Measurements from ENCODE around the gene DPF3.

DPF3 gene

DNA sequence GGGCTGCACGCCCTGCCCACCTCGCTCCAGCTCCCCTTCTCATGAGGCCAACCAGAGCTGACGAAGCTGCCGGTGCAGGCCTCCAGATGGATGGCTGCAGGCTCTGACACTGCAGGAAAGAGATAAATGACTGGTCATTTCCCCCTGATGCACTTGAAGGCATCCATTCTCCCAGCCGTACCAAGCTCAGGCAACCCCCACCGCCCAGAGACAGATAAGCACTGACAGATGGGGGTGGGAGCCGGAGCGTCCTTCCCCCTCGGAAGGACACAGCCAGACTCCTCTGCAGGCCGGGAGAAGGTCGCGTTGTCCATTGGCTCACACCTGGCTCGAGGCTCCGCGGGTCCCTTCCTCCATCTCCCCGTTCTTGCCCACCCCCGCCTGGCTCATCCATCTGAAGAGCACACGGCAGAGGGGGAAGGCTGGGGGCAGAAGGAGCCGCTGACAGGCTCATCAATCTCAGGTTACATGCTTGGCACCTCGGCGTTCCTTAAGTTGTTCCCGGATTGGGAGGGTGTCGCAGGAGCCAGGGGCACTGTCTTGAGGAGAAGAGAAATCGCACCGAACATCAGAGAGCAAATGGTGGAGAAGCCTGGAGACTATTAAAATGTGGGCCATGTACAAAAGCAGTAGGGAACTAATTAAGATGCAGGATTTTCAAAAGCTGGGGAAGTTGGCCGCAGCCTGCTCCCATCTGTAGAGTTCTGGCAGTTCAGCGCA lies 151.6 kb downstream of the DPF3 start:
- DNase-seq (ENCODE audit: low spot score) = no peak

DNA sequence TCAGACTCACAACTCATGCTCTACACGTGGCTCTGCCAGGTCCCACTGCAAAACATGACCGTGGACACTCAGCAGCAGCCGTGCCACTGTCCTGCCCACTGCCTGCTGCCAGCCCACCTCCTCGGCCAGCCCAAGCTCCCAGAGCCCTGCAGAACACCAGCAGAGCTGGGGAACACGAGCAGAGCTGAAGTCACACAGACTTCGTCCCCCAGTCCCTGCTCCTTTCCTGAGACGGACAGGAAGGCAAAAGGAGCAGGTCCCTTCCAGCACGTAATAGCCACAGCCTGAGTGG lies 152.1 kb downstream of the DPF3 start:
- DNase-seq (ENCODE audit: low spot score) = no peak

DNA sequence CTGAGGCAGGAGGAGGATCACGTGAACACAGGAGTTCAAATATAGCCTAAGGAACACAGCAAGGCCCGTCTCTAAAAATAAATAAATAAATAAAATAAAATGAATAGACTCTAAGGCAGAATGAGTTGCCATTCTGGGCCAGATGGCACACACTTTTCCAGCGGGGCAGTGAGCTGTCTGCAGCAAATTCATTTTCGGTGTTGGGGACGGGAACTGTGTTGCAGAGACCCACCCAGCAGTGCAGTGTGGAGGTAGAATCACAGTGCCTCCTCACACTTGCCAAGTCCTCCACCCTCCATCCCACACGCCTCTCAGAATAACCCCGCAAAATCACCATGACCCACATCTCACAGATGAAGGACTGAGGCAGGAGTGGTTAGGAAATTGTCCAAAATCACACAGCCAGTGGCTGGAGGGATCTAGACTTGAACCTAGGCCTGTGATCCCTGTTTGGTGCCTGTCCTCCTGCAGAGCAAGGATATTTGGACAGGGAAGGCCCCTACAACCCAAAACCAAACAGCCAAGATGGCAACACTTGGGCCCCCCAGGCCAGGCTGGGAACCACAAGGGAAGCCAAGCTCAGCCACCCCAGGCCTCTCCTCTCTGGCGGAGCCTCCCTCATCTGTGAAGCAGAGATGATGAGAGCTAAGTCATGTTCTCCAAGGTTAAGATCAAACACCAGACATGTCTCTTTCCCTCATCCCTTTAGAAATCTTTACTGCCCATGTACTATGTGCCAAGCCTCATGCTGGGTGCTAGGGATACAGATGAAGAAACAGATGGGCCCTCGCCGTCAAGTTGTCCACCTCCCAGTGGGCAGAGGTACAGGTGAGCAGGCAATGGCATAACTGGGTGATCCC lies 152.7 kb downstream of the DPF3 start:
- no peak for DNase-seq (ENCODE audit: low spot score)

DNA sequence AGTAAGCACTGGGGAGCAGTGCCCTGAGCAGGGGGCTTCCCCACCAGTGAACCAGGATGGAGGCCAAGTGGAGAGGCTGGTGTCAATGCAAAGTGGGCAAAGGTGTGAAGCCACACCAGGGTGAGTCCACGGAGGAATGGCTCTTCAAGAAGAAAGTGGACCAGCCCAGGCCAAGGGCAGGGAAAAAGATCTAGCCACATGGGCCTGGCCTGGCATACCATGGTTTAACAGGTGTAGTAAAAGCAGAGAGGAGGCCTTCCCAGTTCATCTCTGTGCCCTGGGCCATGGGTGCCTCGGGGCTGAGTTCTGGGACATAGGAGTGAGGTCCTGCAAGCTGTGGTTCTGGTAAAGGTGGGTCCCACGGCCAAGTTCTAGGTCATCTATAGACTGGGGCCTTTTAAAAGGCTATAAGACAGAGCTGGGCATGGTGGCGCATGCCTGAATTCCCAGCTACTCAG lies 153.4 kb downstream of the DPF3 start:
- no peak for DNase-seq (ENCODE audit: low spot score)

GRCh38 chr14:72739446-72740405 lies 154.2 kb downstream of the DPF3 start:
- DNase-seq (ENCODE audit: low spot score) = no peak

DNA sequence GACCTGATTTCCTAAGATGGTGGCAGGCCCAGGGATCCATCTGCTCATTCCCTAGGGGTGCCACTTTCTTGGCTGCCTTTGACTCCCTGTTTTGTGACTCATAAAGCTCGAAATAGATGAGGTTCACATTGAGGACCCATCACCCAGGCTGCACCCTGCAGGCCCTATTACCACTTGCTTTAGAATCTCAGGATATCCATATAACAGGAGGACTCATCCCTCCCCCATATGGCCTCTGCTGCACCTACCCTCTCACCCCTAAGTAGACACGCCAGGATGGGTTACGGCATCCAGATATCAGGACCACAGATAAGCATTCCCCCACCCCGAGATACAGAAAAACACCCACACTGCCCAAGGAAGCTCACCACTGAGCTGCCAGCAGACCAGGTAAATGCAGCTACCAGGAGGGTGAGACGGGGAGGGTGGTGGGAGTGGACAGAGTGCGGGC lies 155.7 kb downstream of the DPF3 start:
- no peak for DNase-seq (ENCODE audit: low spot score)

DNA sequence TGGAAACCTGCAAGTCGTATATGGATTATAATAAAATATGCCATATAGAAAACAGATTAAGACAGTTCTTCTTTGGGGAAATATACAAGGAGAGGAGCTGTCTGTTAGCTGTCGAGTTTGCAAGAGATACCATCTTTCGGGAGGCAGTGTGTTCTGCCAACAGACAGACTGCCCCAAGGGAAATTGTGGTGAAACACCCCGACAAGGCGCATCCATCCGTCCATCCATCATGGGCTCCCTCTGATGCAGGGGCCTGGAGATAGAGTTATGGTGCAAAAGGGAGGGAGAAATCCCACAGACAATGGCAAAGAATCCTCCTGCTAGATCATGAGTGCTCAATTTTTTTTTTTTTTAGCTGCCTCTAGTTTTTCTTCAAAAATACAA lies 156.3 kb downstream of the DPF3 start:
- no peak for DNase-seq (ENCODE audit: low spot score)

GRCh38 chr14:72736786-72737559 lies 156.9 kb downstream of the DPF3 start:
- DNase-seq (ENCODE audit: low spot score) = no peak

DNA sequence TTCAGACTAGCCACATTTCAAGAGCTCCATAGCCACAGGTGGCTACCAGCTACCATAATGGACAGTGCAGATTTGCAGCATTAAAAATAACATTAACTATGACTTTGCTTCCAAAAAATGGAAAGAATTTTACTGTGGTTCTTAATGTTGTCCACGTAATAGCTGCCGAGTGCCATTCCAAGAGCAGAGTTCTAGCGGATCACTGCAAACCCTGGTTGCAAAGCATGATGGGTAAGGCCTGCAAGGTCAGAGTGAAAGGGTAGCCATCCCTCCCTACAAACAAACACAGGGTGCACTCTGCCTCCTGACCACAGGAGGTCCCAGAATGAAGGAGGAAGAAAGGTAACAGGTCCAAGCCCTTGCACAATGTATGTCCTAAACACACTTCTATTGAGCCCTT lies 157.6 kb downstream of the DPF3 start:
- no peak for DNase-seq (ENCODE audit: low spot score)

DNA sequence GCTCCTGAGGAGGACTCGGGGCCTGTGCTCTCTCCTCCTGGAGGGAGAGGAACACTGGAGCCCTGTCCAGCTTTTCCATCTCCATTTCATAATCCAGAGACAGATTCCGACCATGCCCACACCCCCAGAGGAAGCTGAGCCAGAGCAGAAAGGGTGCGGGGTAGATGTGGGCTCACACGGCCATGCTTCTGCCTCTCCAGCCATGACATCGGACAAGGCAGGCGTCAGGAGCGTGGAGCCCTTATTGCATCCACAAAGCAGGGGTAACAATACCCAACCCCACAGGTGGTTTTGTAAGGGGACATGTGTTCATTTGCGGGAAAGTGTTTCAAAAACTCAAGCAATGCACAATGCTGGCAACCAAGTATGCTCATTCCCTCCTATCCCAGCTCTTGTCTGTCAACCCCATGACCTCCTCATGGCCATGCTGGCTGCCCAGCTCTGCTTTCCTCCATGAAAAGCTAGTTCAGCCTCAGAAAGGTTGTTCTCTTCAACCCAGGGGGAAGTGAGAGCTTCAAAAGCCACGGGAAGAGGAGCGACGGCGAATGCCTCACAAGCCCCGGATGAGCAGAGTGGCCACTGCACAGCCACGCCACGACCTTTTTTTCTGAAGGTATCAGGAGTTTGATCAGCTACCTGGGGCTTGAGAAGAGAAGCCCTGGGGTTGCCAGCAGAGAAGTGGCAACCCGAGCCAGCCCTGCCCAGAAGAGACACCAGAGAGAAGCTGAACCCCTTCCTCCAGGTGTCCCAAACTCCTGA lies 161.7 kb downstream of the DPF3 start:
- DNase-seq (ENCODE audit: low spot score) = no peak

GRCh38 chr14:72731252-72732020 lies 162.5 kb downstream of the DPF3 start:
- DNase-seq (ENCODE audit: low spot score) = no peak

GRCh38 chr14:72730468-72730867 lies 163.4 kb downstream of the DPF3 start:
- no peak for DNase-seq (ENCODE audit: low spot score)

DNA sequence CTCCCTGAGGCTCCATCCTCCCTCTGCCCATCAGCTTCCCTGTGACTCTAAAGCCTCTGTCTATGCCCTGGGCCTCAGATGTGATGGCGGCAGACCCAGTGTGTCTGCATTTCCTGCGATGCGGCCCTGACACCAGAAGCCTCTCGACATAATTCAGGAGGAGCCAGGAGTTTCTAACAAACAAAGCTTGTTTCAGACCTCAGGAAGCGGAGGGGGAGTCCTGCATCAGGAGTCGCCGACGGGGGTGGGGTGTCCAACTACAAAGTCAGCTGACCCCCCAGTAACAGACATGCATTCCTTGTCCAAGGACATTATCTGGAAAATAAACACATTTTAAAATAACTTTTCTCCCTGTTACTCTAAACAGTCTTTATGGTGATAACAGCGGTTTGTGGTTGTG lies 167.5 kb downstream of the DPF3 start:
- no peak for DNase-seq (ENCODE audit: low spot score)

DNA sequence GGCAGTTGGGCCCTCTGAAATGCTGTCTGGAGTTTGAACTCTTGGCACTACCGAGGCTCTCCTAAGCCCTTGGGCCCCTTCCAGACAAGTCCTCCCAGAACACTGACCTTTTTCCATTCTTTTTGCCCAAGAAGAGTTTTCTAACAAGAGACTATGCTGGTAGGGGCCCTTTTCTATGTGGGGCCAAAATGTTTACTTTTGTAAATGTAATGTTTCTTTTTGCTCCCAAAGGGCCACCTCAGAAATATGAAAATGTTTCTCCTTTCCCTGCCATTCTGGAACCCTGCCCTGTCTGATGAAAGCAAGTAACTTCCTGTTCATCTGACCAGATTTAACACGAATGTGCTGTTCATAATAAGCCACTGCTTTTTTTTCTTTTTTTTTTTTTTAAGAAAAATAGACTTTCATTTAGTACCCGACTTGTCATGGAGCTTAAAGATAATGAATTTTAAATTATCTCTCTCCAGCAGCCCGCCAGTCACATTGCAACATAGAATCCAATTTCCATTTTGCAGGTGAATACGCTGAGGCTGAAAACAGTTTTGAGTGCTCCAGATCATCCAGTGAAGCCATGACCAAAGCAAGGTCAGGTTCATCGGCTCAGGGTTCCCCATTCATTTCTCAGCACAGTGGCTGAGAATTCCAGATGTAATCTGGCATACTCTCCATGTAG lies 169.9 kb downstream of the DPF3 start:
- DNase-seq (ENCODE audit: low spot score) = no peak

- DNase-seq (ENCODE audit: low spot score) = no peak
Observed at GRCh38 chr14:72722201-72722785, 171.6 kb downstream of the DPF3 start.

- no peak for DNase-seq (ENCODE audit: low spot score)
Observed at GRCh38 chr14:72721083-72721482, 172.8 kb downstream of the DPF3 start.

GRCh38 chr14:72717220-72717619 lies 176.7 kb downstream of the DPF3 start:
- no peak for DNase-seq (ENCODE audit: low spot score)

GRCh38 chr14:72716476-72716875 lies 177.4 kb downstream of the DPF3 start:
- DNase-seq (ENCODE audit: low spot score) = no peak

DNA sequence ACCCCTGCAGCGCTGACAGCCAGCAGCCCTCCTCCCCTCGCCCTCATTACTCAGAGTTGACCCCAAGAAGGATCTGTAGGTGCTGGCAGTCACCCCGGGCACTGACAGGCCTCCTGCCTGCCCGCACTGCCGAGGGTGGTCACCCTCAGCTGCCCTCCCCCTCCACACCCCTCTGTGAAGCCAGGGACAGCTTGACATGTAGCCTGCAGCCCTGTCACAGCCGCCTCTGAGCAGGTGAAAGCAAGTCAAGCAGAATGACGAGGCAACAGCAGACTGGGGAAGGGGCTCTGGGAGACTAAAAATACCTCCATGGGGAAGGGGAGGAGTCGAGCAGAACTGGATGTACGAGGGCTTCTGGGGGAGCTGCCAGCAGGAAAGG lies 178.1 kb downstream of the DPF3 start:
- no peak for DNase-seq (ENCODE audit: low spot score)
